Esophagus squamous epithelium (tissue), 4 donors: Measurements from ENCODE around the gene DISP3.

ENCODE experiments used
- POLR2A ChIP-seq, 4 donors: fragments of 450-650 bp; IDR thresholded peaks; one replicate each; pipeline ENCODE4 v1.6.1; 2017; ENCODE audit warnings: antibody characterized with exemption in 4 of 4, mild to moderate bottlenecking in 4 of 4, moderate library complexity in 3 of 4
- TF ChIP-seq, protein P1 (sequence below), 6 experiments: fragments of 450-650 bp in 4 of 6; fragments of 200-600 bp in 2 of 6; sonication (generic) in 2 of 6; IDR thresholded peaks; one replicate each; pipeline ENCODE4 v1.5.1; 2016 to 2019; ENCODE audit warnings: antibody characterized with exemption in 6 of 6, mild to moderate bottlenecking in 4 of 6, moderate library complexity in 4 of 6

DNA sequence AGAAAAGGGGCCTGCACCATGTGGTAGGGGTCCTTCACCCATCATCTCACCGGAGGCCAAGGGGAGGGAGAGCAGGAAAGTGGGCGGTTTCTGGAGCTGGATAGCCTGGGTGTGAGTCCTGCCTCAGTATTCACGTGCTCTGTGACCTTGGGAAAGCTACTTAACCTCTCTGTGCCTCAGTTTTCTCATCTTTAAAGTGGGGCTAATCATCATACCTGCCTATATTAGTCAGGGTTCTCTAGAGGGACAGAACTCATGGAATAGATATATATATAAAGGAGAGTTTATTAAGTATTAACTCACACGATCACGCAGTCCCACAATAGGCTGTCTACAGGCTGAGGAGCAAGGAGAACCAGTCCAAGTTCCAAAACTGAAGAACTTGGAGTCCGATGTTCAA is 96.6 kb downstream of the DISP3 start:
- TF ChIP-seq, protein P1, sequence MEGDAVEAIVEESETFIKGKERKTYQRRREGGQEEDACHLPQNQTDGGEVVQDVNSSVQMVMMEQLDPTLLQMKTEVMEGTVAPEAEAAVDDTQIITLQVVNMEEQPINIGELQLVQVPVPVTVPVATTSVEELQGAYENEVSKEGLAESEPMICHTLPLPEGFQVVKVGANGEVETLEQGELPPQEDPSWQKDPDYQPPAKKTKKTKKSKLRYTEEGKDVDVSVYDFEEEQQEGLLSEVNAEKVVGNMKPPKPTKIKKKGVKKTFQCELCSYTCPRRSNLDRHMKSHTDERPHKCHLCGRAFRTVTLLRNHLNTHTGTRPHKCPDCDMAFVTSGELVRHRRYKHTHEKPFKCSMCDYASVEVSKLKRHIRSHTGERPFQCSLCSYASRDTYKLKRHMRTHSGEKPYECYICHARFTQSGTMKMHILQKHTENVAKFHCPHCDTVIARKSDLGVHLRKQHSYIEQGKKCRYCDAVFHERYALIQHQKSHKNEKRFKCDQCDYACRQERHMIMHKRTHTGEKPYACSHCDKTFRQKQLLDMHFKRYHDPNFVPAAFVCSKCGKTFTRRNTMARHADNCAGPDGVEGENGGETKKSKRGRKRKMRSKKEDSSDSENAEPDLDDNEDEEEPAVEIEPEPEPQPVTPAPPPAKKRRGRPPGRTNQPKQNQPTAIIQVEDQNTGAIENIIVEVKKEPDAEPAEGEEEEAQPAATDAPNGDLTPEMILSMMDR (IDR thresholded peaks at IDR 0.05): no peak
- TF ChIP-seq POLR2A (IDR thresholded peaks at IDR 0.05): no peak
